K562 (cell line): ENCODE data around the gene MRPL58. TPM values are rescaled to one million over a fixed set of nuclear protein-coding genes. Genes with fewer than 3 reads are reported as not detected.

Experiments
- ATAC-seq: fragments of 200-7000 bp; cut with Tn5 transposase; 3 replicates; pipeline ENCODE4 v1.9.1; 2020; ENCODE audit warnings: moderate library complexity
- BruUV-seq: library from RNA; stranded (reverse); fragments of 400-500 nt; replicated peaks from 2 replicates; lab custom pipeline; 2021; lab: Mats Ljungman, UMichigan
- CTCF ChIA-PET: fragments of 300-600 bp; formaldehyde crosslinking; extraction: SDS; loops from one replicate; lab custom pipeline; 2021; ENCODE audit warnings: low intra/inter-chr PET ratio; lab: Yijun Ruan, JAX
- POLR2A ChIA-PET: fragments of 300-600, 350-650 bp; sonication (Branson Sonifier 250); formaldehyde crosslinking; extraction: SDS; loops from one replicate; lab custom pipeline; 2021; ENCODE audit warnings: antibody characterized with exemption, inconsistent platforms; lab: Yijun Ruan, JAX
- DNase-seq, 4 experiments: peaks; one replicate each; pipeline versions ENCODE4 v3.0.0 to v3.0.0-alpha.2; 2011 to 2018; ENCODE audit warnings: low spot score in 3 of 4, mixed read lengths in 3 of 4; ENCODE audit errors: extremely low read depth in 1 of 4
- FAIRE-seq: peaks from 2 replicates; lab custom pipeline; 2011; peaks lifted over from hg19 to GRCh38; lab: Jason Lieb, UNC
- H2AFZ ChIP-seq: 2 replicates; pipeline ENCODE4 v1.6.0; 2011; ENCODE audit warnings: low read depth, low read length, control low read depth, inconsistent platforms
- H3K27ac ChIP-seq: fragments of 200-600 bp; 3 replicates; pipeline ENCODE4 v1.8.0; 2011; ENCODE audit warnings: low read depth, mild to moderate bottlenecking, control low read depth, inconsistent platforms, low read length, moderate library complexity, mixed read lengths; ENCODE audit errors: extremely low read depth
- H3K27me3 ChIP-seq, 2 experiments: fragments of 300-600 bp in 1 of 2; 2 replicates in 1 of 2; 3 replicates in 1 of 2; pipeline versions ENCODE4 v1.6.0 to v1.8.0; 2011; ENCODE audit warnings: inconsistent platforms in 2 of 2, low read length in 2 of 2, mild to moderate bottlenecking in 1 of 2, mixed read lengths in 1 of 2, moderate library complexity in 1 of 2; ENCODE audit not compliant: control insufficient read depth in 2 of 2, insufficient read depth in 2 of 2
- H3K36me3 ChIP-seq: fragments of 300-600 bp; 3 replicates; pipeline ENCODE4 v1.8.0; 2011; ENCODE audit warnings: mild to moderate bottlenecking, low read length, inconsistent platforms; ENCODE audit not compliant: control insufficient read depth, insufficient read depth
- H3K4me1 ChIP-seq, 2 experiments: fragments of 200-600 bp in 1 of 2; replicated peaks in 1 of 2; 2 replicates in 1 of 2; 3 replicates in 1 of 2; pipeline versions ENCODE4 v1.5.1 to v1.8.0; 2011; ENCODE audit warnings: inconsistent platforms in 2 of 2, low read length in 2 of 2, mild to moderate bottlenecking in 1 of 2, mixed read lengths in 1 of 2, moderate library complexity in 1 of 2; ENCODE audit not compliant: control insufficient read depth in 2 of 2, insufficient read depth in 2 of 2
- H3K4me2 ChIP-seq: 2 replicates; pipeline ENCODE4 v1.6.1; 2011; ENCODE audit warnings: low read length, control low read depth, inconsistent platforms, mixed read lengths; ENCODE audit not compliant: insufficient read depth
- H3K4me3 ChIP-seq: fragments of 200-600 bp; sonication (generic), shearing (Covaris generic); 2 replicates; pipeline ENCODE4 v1.5.1; 2016; ENCODE audit warnings: control low read depth, inconsistent platforms
- H3K79me2 ChIP-seq: fragments of 200-600 bp; 3 replicates; pipeline ENCODE4 v1.8.0; 2011; ENCODE audit warnings: low read length, inconsistent platforms; ENCODE audit not compliant: control insufficient read depth, insufficient read depth
- H3K9ac ChIP-seq, 2 experiments: 2 replicates each; pipeline versions ENCODE4 v1.6.0 to v1.6.1; 2011; ENCODE audit warnings: low read depth in 2 of 2, low read length in 2 of 2, control low read depth in 1 of 2, inconsistent platforms in 1 of 2, mild to moderate bottlenecking in 1 of 2, mixed read lengths in 1 of 2; ENCODE audit not compliant: insufficient read depth in 1 of 2
- H3K9me1 ChIP-seq: one replicate; pipeline ENCODE4 v1.6.0; 2011; ENCODE audit warnings: inconsistent platforms, mild to moderate bottlenecking, low read length, moderate library complexity; ENCODE audit not compliant: control insufficient read depth, insufficient read depth
- H3K9me3 ChIP-seq: replicated peaks from 2 replicates; pipeline ENCODE4 v1.5.1; 2011; ENCODE audit warnings: low read depth, low read length, inconsistent platforms; ENCODE audit not compliant: control insufficient read depth, insufficient read depth
- H4K20me1 ChIP-seq: replicated peaks from 2 replicates; pipeline ENCODE4 v1.6.1; 2011; ENCODE audit warnings: low read length, inconsistent platforms, mixed read lengths; ENCODE audit not compliant: control insufficient read depth, insufficient read depth
- BDP1 ChIP-seq: IDR thresholded peaks from 3 replicates; pipeline ENCODE4 v1.6.1; 2011; ENCODE audit not compliant: insufficient read length, insufficient read depth
- CBX5 ChIP-seq: IDR thresholded peaks from 2 replicates; pipeline ENCODE4 v1.6.1; 2014; ENCODE audit warnings: low read depth, borderline replicate concordance
- CEBPG ChIP-seq, 3 experiments: fragments of 200-800 bp in 1 of 3; sonication (Bioruptor generic) in 1 of 3; sonication (generic) in 1 of 3; formaldehyde crosslinking in 1 of 3; IDR thresholded peaks in 2 of 3; conservative IDR thresholded peaks in 1 of 3; 2 replicates each; pipeline versions ENCODE4 v1.6.1 to v1.8.0; 2016 to 2022; ENCODE audit warnings: missing compliant biosample characterization in 2 of 3, missing genetic modification characterization in 2 of 3, mild to moderate bottlenecking in 1 of 3, missing genetic modification reagents in 1 of 3
- DPF2 ChIP-seq: fragments of 450-650 bp; IDR thresholded peaks from 2 replicates; pipeline ENCODE4 v1.6.1; 2016
- FOXA1 ChIP-seq: fragments of 450-650 bp; IDR thresholded peaks from 2 replicates; pipeline ENCODE4 v1.6.1; 2016; ENCODE audit warnings: mild to moderate bottlenecking, borderline replicate concordance
- FOXP1 ChIP-seq: sonication (generic); formaldehyde crosslinking; IDR thresholded peaks from 2 replicates; pipeline ENCODE4 v1.8.0; 2022; ENCODE audit warnings: mild to moderate bottlenecking, missing genetic modification reagents
- GATA2 ChIP-seq: sonication (generic); formaldehyde crosslinking; IDR thresholded peaks from 2 replicates; pipeline ENCODE4 v1.4.0; 2020; ENCODE audit warnings: mild to moderate bottlenecking, missing genetic modification reagents
- HIVEP1 ChIP-seq: fragments of 250-450 bp; sonication (Bioruptor Pico); IDR thresholded peaks from 2 replicates; pipeline ENCODE4 v1.4.0; 2020; ENCODE audit warnings: mild to moderate bottlenecking
- KLF13 ChIP-seq: fragments of 450-650 bp; IDR thresholded peaks from 2 replicates; pipeline ENCODE4 v1.6.1; 2016; ENCODE audit warnings: missing genetic modification characterization, low read depth, mild to moderate bottlenecking, missing compliant biosample characterization, moderate library complexity, borderline replicate concordance
- NR4A1 ChIP-seq, 2 experiments: fragments of 250-450 bp in 1 of 2; fragments of 450-650 bp in 1 of 2; sonication (Bioruptor Pico) in 1 of 2; IDR thresholded peaks; 2 replicates each; pipeline versions ENCODE4 v1.4.0 to v1.6.1; 2016 to 2020; ENCODE audit warnings: mild to moderate bottlenecking in 2 of 2, missing compliant biosample characterization in 1 of 2, missing genetic modification characterization in 1 of 2, moderate library complexity in 1 of 2
- PHB ChIP-seq: fragments of 250-450 bp; sonication (Bioruptor Pico); IDR thresholded peaks from 2 replicates; pipeline ENCODE4 v1.5.0; 2021
- RBFOX2 ChIP-seq: fragments of 200-400 bp; formaldehyde crosslinking; IDR thresholded peaks from 2 replicates; pipeline ENCODE4 v1.6.1; 2017; ENCODE audit warnings: low read depth, mild to moderate bottlenecking, low read length, moderate library complexity
- SLC30A9 ChIP-seq: fragments of 250-450 bp; sonication (Bioruptor Pico); IDR thresholded peaks from 2 replicates; pipeline ENCODE4 v1.8.0; 2022; ENCODE audit warnings: mild to moderate bottlenecking, moderate library complexity
- SMAD4 ChIP-seq: fragments of 250-450 bp; sonication (Bioruptor Pico); conservative IDR thresholded peaks from 2 replicates; pipeline ENCODE4 v1.8.0; 2021; ENCODE audit warnings: inconsistent platforms, mild to moderate bottlenecking, moderate library complexity
- SREBF1 ChIP-seq: fragments of 150-350 bp; IDR thresholded peaks from 2 replicates; pipeline ENCODE4 v1.6.1; 2014; ENCODE audit warnings: antibody characterized with exemption, low read depth, low read length, borderline replicate concordance
- ZNF174 ChIP-seq: fragments of 250-450 bp; sonication (Bioruptor Pico); IDR thresholded peaks from 2 replicates; pipeline ENCODE4 v1.4.0; 2020; ENCODE audit warnings: mild to moderate bottlenecking
- ZNF408 ChIP-seq: fragments of 250-450 bp; sonication (Bioruptor Pico); IDR thresholded peaks from 2 replicates; pipeline ENCODE4 v1.4.0; 2020; ENCODE audit warnings: low read depth, mild to moderate bottlenecking, moderate library complexity
- ZNF586 ChIP-seq: fragments of 450-650 bp; formaldehyde crosslinking; conservative IDR thresholded peaks from 2 replicates; pipeline ENCODE4 v1.4.0; 2020; ENCODE audit warnings: mild to moderate bottlenecking, moderate library complexity
- ZNF778 ChIP-seq: fragments of 450-650 bp; formaldehyde crosslinking; IDR thresholded peaks from 2 replicates; pipeline ENCODE4 v1.4.0; 2020; ENCODE audit warnings: mild to moderate bottlenecking, moderate library complexity
- WGBS: fragments of 100-300 bp; shearing (Covaris generic); methylation state at CpG from one replicate; pipeline ENCODE4 v1.1.6; 2016; ENCODE audit warnings: low coverage, mixed read lengths; ENCODE audit not compliant: insufficient coverage; ENCODE audit errors: missing lambda C conversion rate; 5-methylcytosine and 5-hydroxymethylcytosine counted together
- in situ Hi-C: fragments of 300-500 bp; cut with MboI; formaldehyde crosslinking; loops from 4 replicates; pipeline ENCODE4 v1.15.0; 2018; ENCODE audit warnings: inconsistent platforms, mixed read lengths
- intact Hi-C: fragments of 100-400 bp; cut with micrococcal nuclease; formaldehyde crosslinking; loops from 2 replicates; pipeline ENCODE4 v1.14.2; 2022
- polyA plus RNA-seq, 8 experiments: library from polyadenylated mRNA; depleted of rRNA in 4 of 8; stranded (reverse) in 5 of 8; unstranded in 3 of 8; fragments of >200 nt; fragmentation: Nextera tagmentation in 2 of 8; fragmentation: Illumina TruSeq in 1 of 8; extraction: Ambion mirVana in 2 of 8; extraction: Trizol in 1 of 8; gene quantifications; 2 replicates each; pipeline versions ENCODE4 v1.2.1 to v1.2.3, GENCODE V29; 2011 to 2014; ENCODE audit warnings: inconsistent platforms in 1 of 8, missing spikeins in 1 of 8
- total RNA-seq, 7 experiments: library from RNA; depleted of rRNA in 6 of 7; stranded (reverse); fragments of >200 nt in 6 of 7; fragmentation: Illumina TruSeq in 2 of 7; extraction: Trizol in 2 of 7; gene quantifications; 2 replicates each; pipeline versions ENCODE4 v1.2.1 to v1.2.3, GENCODE V29; 2011 to 2021; ENCODE audit warnings: low replicate concordance in 1 of 7
- TF ChIP-seq, protein P1 (sequence below): IDR thresholded peaks from 2 replicates; pipeline ENCODE4 v1.6.1; 2014; ENCODE audit warnings: antibody characterized with exemption
- TF ChIP-seq, protein P2 (sequence below), 2 experiments: fragments of 250-450 bp in 1 of 2; fragments of 450-650 bp in 1 of 2; sonication (Bioruptor Pico) in 1 of 2; IDR thresholded peaks; 2 replicates each; pipeline versions ENCODE4 v1.6.1 to v1.8.0; 2016 to 2021; ENCODE audit warnings: mild to moderate bottlenecking in 2 of 2, moderate library complexity in 2 of 2, missing compliant biosample characterization in 1 of 2, missing genetic modification characterization in 1 of 2

Gene MRPL58
- total and polyA plus RNA-seq, 9 of the 15 experiments (the other 6 are each of a cell fraction or from before 2014, with no cell fraction given) = 30.8 to 107 (median 72.4) TPM

DNA sequence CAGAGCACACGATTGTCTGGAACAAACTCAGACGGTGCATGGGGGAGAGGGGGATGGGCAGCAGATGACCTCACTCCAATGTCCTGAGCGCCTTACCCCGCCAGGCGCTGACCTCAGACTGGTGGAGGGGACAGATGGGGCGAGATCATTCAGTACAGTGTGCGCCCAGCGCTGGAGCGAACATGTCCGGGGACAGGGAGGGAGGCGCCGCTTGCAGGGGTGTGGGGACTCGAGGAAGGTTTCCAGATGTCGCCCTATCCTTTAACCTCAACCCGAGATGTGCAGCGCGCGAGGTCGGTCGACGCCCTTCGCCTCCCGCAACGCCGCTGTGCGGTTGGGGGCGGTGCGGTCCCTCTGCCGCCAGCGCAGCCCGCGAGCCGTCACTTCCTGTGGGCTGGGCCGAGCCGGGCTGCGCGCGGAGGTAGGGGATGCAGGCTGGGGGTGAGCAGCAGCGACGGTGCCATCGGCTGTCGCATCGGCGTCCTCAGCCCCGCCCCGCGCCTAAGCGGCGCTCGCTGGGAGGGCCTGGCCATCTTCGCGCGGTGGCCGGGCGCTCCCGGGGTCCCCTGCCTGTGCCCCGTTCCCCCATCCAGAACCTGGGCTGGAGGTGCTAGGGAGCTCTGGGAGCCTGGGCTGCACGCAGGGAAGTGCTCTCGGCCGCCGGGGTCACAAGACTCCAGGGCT lies 30.3 kb upstream of the MRPL58 start:
- ATAC-seq = peak; percentile 96
- intact Hi-C loops (no loop called here), in situ Hi-C loops (no loop called here)
- H2AFZ ChIP-seq = peak overlapping the region; percentile 78
- WGBS = 1% methylated on average over 56 of the region's 61 CpGs
- peak overlapping the region; percentile 76 to 91 for H3K9ac ChIP-seq
- peak overlapping the region; percentile 87 for H3K4me2 ChIP-seq
- ChIA-PET POLR2A (interaction anchor here (0.6 to 1.9 kb wide), 11 partner anchors 8 to 543 kb away, joined by 3 to 12 read pairs (median 4); partner anchors contain the start of genes ATP5PD, HID1, KCTD2 and MRPL58), CTCF (no interaction called here)
- no peaks in the 10 kb centered on the region for H3K9me1 ChIP-seq
- H3K79me2 ChIP-seq = 0 out of 3 replicates have a peak, but pooled peaks cover 3% of the 10 kb centered on the region
- H3K4me3 ChIP-seq = peak overlapping the region; percentile 55
- no peaks in the 10 kb centered on the region for H4K20me1 ChIP-seq
- H3K4me1 ChIP-seq = peaks cover 22 to 40% of the 10 kb centered on the region in 2 experiments
- H3K9me3 ChIP-seq = no peaks in the 10 kb centered on the region
- FAIRE-seq = peak; percentile 87
- TSS peak; percentile 97 for BruUV-seq
- H3K27ac ChIP-seq = peak overlapping the region; percentile 75
- DNase-seq = peak; percentile 88 to 90 (median 88)
- H3K27me3 ChIP-seq = no peaks in the 10 kb centered on the region
- H3K36me3 ChIP-seq = no peaks in the 10 kb centered on the region
- TF ChIP-seq FOXP1 = no peak; the same call in 1 of the 2 replicates
- TF ChIP-seq BDP1 = no peak
- TF ChIP-seq ZNF586 (CRISPR knock-in tag) = no peak
- no peak for TF ChIP-seq CEBPG (CRISPR knock-in tag; IDR thresholded peaks at IDR 0.05)
- no peak for TF ChIP-seq CEBPG (tag; conservative IDR thresholded peaks at IDR 0.05 in 1 of 2, IDR thresholded peaks at IDR 0.05 in 1 of 2)
- 0 out of 2 replicates have a peak, but pooled peaks have one; percentile 14 for TF ChIP-seq KLF13
- TF ChIP-seq, protein P1, sequence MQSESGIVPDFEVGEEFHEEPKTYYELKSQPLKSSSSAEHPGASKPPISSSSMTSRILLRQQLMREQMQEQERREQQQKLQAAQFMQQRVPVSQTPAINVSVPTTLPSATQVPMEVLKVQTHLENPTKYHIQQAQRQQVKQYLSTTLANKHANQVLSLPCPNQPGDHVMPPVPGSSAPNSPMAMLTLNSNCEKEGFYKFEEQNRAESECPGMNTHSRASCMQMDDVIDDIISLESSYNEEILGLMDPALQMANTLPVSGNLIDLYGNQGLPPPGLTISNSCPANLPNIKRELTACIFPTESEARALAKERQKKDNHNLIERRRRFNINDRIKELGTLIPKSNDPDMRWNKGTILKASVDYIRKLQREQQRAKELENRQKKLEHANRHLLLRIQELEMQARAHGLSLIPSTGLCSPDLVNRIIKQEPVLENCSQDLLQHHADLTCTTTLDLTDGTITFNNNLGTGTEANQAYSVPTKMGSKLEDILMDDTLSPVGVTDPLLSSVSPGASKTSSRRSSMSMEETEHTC = no peak
- TF ChIP-seq, protein P2, sequence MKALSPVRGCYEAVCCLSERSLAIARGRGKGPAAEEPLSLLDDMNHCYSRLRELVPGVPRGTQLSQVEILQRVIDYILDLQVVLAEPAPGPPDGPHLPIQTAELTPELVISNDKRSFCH (CRISPR knock-in tag; IDR thresholded peaks at IDR 0.05) = no peak
- TF ChIP-seq, protein P2 (tag; IDR thresholded peaks at IDR 0.05) = peak; percentile 93
- TF ChIP-seq SLC30A9 (CRISPR knock-in tag) = no peak
- TF ChIP-seq CBX5 = no peak; the same call in 1 of the 2 replicates
- TF ChIP-seq SMAD4 (CRISPR knock-in tag) = peak; percentile 93
- peak; percentile 85 for TF ChIP-seq DPF2
- TF ChIP-seq RBFOX2 = peak; percentile 98
- TF ChIP-seq NR4A1 (CRISPR knock-in tag; IDR thresholded peaks at IDR 0.05) = no peak
- TF ChIP-seq NR4A1 (tag; IDR thresholded peaks at IDR 0.05) = no peak
- no peak for TF ChIP-seq SREBF1
- TF ChIP-seq GATA2 (CRISPR knock-in tag) = no peak
- TF ChIP-seq ZNF174 = no peak
- TF ChIP-seq ZNF778 (CRISPR knock-in tag) = no peak
- TF ChIP-seq ZNF408 = no peak
- TF ChIP-seq FOXA1 = no peak
- TF ChIP-seq HIVEP1 = no peak
- no peak for TF ChIP-seq PHB (CRISPR knock-in tag)
